Muscle of leg (tissue), 11 donors: ENCODE measurements around the gene KRTAP3-3. TPM values are rescaled to one million over a fixed set of nuclear protein-coding genes. Genes with fewer than 3 reads are reported as not detected.

Experiments
- DNase-seq: peaks from one replicate; pipeline ENCODE4 v3.0.0; 2013
- H3K27ac ChIP-seq: one replicate; pipeline ENCODE4 v1.5.1; 2013; ENCODE audit warnings: mild to moderate bottlenecking, low read length, control low read depth
- H3K27me3 ChIP-seq: one replicate; pipeline ENCODE4 v1.6.1; 2013; ENCODE audit warnings: low read length; ENCODE audit not compliant: control insufficient read depth, insufficient read depth
- H3K36me3 ChIP-seq: one replicate; pipeline ENCODE4 v1.6.1; 2013; ENCODE audit warnings: low read length; ENCODE audit not compliant: control insufficient read depth, insufficient read depth
- H3K4me1 ChIP-seq: one replicate; pipeline ENCODE4 v1.6.1; 2013; ENCODE audit warnings: low read length; ENCODE audit not compliant: control insufficient read depth, insufficient read depth
- H3K4me3 ChIP-seq: one replicate; pipeline ENCODE4 v1.5.1; 2013; ENCODE audit warnings: low read length, control low read depth
- H3K9me3 ChIP-seq: replicated peaks from 2 replicates; pipeline ENCODE4 v1.6.1; 2013; ENCODE audit warnings: low read depth, low read length; ENCODE audit not compliant: control insufficient read depth
- WGBS: methylation state at CpG from one replicate; pipeline ENCODE4 v1.1.5; 2013; ENCODE audit warnings: missing lambda C conversion rate; ENCODE audit not compliant: insufficient coverage; 5-methylcytosine and 5-hydroxymethylcytosine counted together
- polyA plus RNA-seq, 8 donors: library from polyadenylated mRNA; unstranded; fragments of 120-200 nt; gene quantifications; one replicate each; pipeline versions ENCODE4 v1.2.1 to v1.2.3, GENCODE V29; 2013; ENCODE audit warnings: inconsistent platforms in 1 of 8, low replicate concordance in 1 of 8; ENCODE audit not compliant: insufficient read length in 8 of 8, insufficient read depth in 1 of 8
- total RNA-seq: library from RNA; stranded (reverse); fragments of 120-200 nt; gene quantifications from one replicate; pipeline ENCODE4 v1.2.4, GENCODE V29; 2013

Gene KRTAP3-3
- total and polyA plus RNA-seq, 9 donors = 0.40 TPM; not detected in 8

GRCh38 chr17:41019415-41019814, 25.5 kb upstream of the KRTAP3-3 start:
- H3K4me1 ChIP-seq = no peaks in the 10 kb centered on the region
- H3K4me3 ChIP-seq = no peak overlapping the region
- H3K9me3 ChIP-seq = peaks cover 3% of the 10 kb centered on the region
- H3K36me3 ChIP-seq = no peaks in the 10 kb centered on the region
- no peaks in the 10 kb centered on the region for H3K27me3 ChIP-seq
- no peak for DNase-seq
- WGBS = 100% methylated on average over 2 of the region's 3 CpGs
- H3K27ac ChIP-seq = no peak overlapping the region

- no peak overlapping the region for H3K4me3 ChIP-seq
- no peaks in the 10 kb centered on the region for H3K27me3 ChIP-seq
- no peaks in the 10 kb centered on the region for H3K4me1 ChIP-seq
- 65% methylated on average over 2 of the region's 3 CpGs for WGBS
- peaks cover 3% of the 10 kb centered on the region for H3K9me3 ChIP-seq
- H3K27ac ChIP-seq = no peak overlapping the region
- H3K36me3 ChIP-seq = no peaks in the 10 kb centered on the region
- no peak for DNase-seq
Observed at GRCh38 chr17:41018541-41018940, 24.6 kb upstream of the KRTAP3-3 start.

- H3K4me3 ChIP-seq = no peak overlapping the region
- peaks cover 3% of the 10 kb centered on the region for H3K9me3 ChIP-seq
- H3K27me3 ChIP-seq = no peaks in the 10 kb centered on the region
- 84% methylated on average over 10 of the region's 13 CpGs for WGBS
- no peaks in the 10 kb centered on the region for H3K36me3 ChIP-seq
- H3K4me1 ChIP-seq = peaks cover 3% of the 10 kb centered on the region
- H3K27ac ChIP-seq = no peak overlapping the region
- DNase-seq = no peak
Observed at GRCh38 chr17:41016578-41017215, 22.7 kb upstream of the KRTAP3-3 start.

- DNase-seq = no peak
- no peaks in the 10 kb centered on the region for H3K27me3 ChIP-seq
- H3K27ac ChIP-seq = no peak overlapping the region
- no peaks in the 10 kb centered on the region for H3K36me3 ChIP-seq
- no peak overlapping the region for H3K4me3 ChIP-seq
- H3K9me3 ChIP-seq = no peaks in the 10 kb centered on the region
- H3K4me1 ChIP-seq = peaks cover 3% of the 10 kb centered on the region
- 68% methylated on average over 3 of the region's 7 CpGs for WGBS
Observed at GRCh38 chr17:41015454-41015853, 21.5 kb upstream of the KRTAP3-3 start.

GRCh38 chr17:41013606-41014005, 19.6 kb upstream of the KRTAP3-3 start:
- peak; percentile 72 for DNase-seq
- peaks cover 6% of the 10 kb centered on the region for H3K4me1 ChIP-seq
- H3K27me3 ChIP-seq = no peaks in the 10 kb centered on the region
- H3K9me3 ChIP-seq = no peaks in the 10 kb centered on the region
- no peak overlapping the region for H3K4me3 ChIP-seq
- no CpG with 5 or more reads among the region's 1 CpG for WGBS
- H3K36me3 ChIP-seq = no peaks in the 10 kb centered on the region
- H3K27ac ChIP-seq = no peak overlapping the region

GRCh38 chr17:41013181-41013580, 19.2 kb upstream of the KRTAP3-3 start:
- Histone ChIP-seq H3K27me3 (no peaks in the 10 kb centered on the region), H3K27ac (no peak overlapping the region), H3K9me3 (no peaks in the 10 kb centered on the region), H3K4me1 (peaks cover 6% of the 10 kb centered on the region), H3K4me3 (no peak overlapping the region), H3K36me3 (no peaks in the 10 kb centered on the region)
- no CpG with 5 or more reads among the region's 3 CpGs for WGBS
- DNase-seq = no peak

GRCh38 chr17:41012326-41013120, 18.6 kb upstream of the KRTAP3-3 start:
- Histone ChIP-seq H3K36me3 (no peaks in the 10 kb centered on the region), H3K27me3 (no peaks in the 10 kb centered on the region), H3K4me1 (peaks cover 6% of the 10 kb centered on the region), H3K27ac (no peak overlapping the region), H3K9me3 (no peaks in the 10 kb centered on the region), H3K4me3 (no peak overlapping the region)
- no peak for DNase-seq
- WGBS = 38% methylated on average over 5 of the region's 6 CpGs

- H3K27me3 ChIP-seq = no peaks in the 10 kb centered on the region
- no peak overlapping the region for H3K27ac ChIP-seq
- H3K4me1 ChIP-seq = peaks cover 6% of the 10 kb centered on the region
- H3K4me3 ChIP-seq = no peak overlapping the region
- no peaks in the 10 kb centered on the region for H3K9me3 ChIP-seq
- no peaks in the 10 kb centered on the region for H3K36me3 ChIP-seq
- no peak for DNase-seq
Observed at GRCh38 chr17:41010441-41010840, 16.5 kb upstream of the KRTAP3-3 start.

GRCh38 chr17:41009936-41010335, 16.0 kb upstream of the KRTAP3-3 start:
- WGBS = no CpG with 5 or more reads among the region's 1 CpG
- H3K4me3 ChIP-seq = no peak overlapping the region
- H3K27me3 ChIP-seq = no peaks in the 10 kb centered on the region
- H3K9me3 ChIP-seq = no peaks in the 10 kb centered on the region
- H3K36me3 ChIP-seq = no peaks in the 10 kb centered on the region
- no peak for DNase-seq
- H3K27ac ChIP-seq = no peak overlapping the region
- peaks cover 6% of the 10 kb centered on the region for H3K4me1 ChIP-seq

GRCh38 chr17:41009301-41009760, 15.4 kb upstream of the KRTAP3-3 start:
- no peak for DNase-seq
- no peaks in the 10 kb centered on the region for H3K36me3 ChIP-seq
- no peaks in the 10 kb centered on the region for H3K9me3 ChIP-seq
- no CpG with 5 or more reads among the region's 4 CpGs for WGBS
- peaks cover 6% of the 10 kb centered on the region for H3K4me1 ChIP-seq
- H3K27me3 ChIP-seq = no peaks in the 10 kb centered on the region
- H3K27ac ChIP-seq = no peak overlapping the region
- H3K4me3 ChIP-seq = no peak overlapping the region
